ENCODE data around the gene C13orf46.

The C13orf46 gene

GRCh38 chr13:113938246-113938645 lies 35.6 kb downstream of the C13orf46 start:
- DNase-seq (ENCODE audit: low spot score), result no peak
- no peak for TF ChIP-seq CTCF (IDR thresholded peaks at IDR 0.05; ENCODE audit: extremely low read depth, insufficient read depth, missing control alignments)
- in situ Hi-C loops (cut with MboI; ENCODE audit: low pct_unique_long_range_greater_than_20kb, low sequenced_read_pairs, unreplicated experiment), result no loop called here

DNA sequence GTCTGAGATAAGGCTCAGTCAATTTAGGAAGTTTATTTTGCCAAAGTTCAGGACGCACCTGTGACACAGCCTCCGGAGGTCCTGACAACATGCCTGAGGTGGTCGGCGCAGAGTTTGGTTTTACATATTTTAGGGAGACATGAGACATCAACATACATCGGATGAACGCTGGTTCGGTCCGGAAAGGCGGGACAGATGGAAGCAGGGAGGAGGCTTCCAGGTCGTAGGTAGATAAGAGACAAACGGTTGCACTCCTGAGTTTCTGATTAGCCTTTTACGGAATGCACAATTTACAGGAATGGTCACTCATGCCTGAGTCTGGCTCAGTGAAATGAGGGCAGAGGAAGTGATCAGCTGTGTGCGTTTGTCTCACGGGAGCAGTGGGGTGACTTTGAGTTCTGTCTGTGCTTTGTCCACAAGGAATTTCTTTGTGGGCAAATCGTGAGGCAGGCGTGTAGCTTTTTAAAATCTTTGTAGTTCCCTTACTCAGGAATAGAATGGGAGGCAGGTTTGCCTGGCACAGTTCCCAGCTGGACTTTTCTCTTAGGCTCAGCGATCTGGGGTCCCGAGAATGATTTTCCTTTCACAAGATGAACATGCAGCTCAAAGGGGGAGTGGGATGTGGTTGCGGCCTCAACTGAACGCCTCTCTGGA lies 36.2 kb downstream of the C13orf46 start:
- TF ChIP-seq CTCF (IDR thresholded peaks at IDR 0.05; ENCODE audit: extremely low read depth, insufficient read depth, missing control alignments), result no peak
- in situ Hi-C loops (cut with MboI; ENCODE audit: low pct_unique_long_range_greater_than_20kb, low sequenced_read_pairs, unreplicated experiment), result no loop called here
- no peak for DNase-seq (ENCODE audit: low spot score)

- no peak for TF ChIP-seq CTCF (IDR thresholded peaks at IDR 0.05; ENCODE audit: extremely low read depth, insufficient read depth, missing control alignments)
- DNase-seq (ENCODE audit: low spot score), result no peak
- in situ Hi-C loops (cut with MboI; ENCODE audit: low pct_unique_long_range_greater_than_20kb, low sequenced_read_pairs, unreplicated experiment), result no loop called here
These were observed 36.8 kb downstream of the C13orf46 start for GRCh38 chr13:113937073-113937472.

- TF ChIP-seq CTCF (IDR thresholded peaks at IDR 0.05; ENCODE audit: extremely low read depth, insufficient read depth, missing control alignments), result no peak
- DNase-seq (ENCODE audit: low spot score), result no peak
- in situ Hi-C loops (cut with MboI; ENCODE audit: low pct_unique_long_range_greater_than_20kb, low sequenced_read_pairs, unreplicated experiment), result no loop called here
These were observed 37.5 kb downstream of the C13orf46 start for GRCh38 chr13:113936166-113936965.

GRCh38 chr13:113935001-113935844 lies 38.7 kb downstream of the C13orf46 start:
- in situ Hi-C loops (cut with MboI; ENCODE audit: low pct_unique_long_range_greater_than_20kb, low sequenced_read_pairs, unreplicated experiment), result no loop called here
- TF ChIP-seq CTCF (IDR thresholded peaks at IDR 0.05; ENCODE audit: extremely low read depth, insufficient read depth, missing control alignments), result no peak
- DNase-seq (ENCODE audit: low spot score), result no peak

GRCh38 chr13:113934576-113934975 lies 39.3 kb downstream of the C13orf46 start:
- in situ Hi-C loops (cut with MboI; ENCODE audit: low pct_unique_long_range_greater_than_20kb, low sequenced_read_pairs, unreplicated experiment), result no loop called here
- TF ChIP-seq CTCF (IDR thresholded peaks at IDR 0.05; ENCODE audit: extremely low read depth, insufficient read depth, missing control alignments), result no peak
- no peak for DNase-seq (ENCODE audit: low spot score)
